SW 1271 (cell line): ENCODE data around the gene GMDS.
"Not testable (repeated sequence)": the region's sequence is repeated elsewhere in the genome, so short reads cannot be mapped to it uniquely, and the experiment has no call there.

Experiments used
- DNase-seq, 2 experiments: peaks; one replicate each; lab custom pipeline; 2025; lab: John Stamatoyannopoulos, UW

The GMDS gene

GRCh38 chr6:1858196-1858595, 387.2 kb downstream of the GMDS start:
- no peak for DNase-seq

- DNase-seq: no peak
Measured at GRCh38 chr6:1856381-1856780, 389.0 kb downstream of the GMDS start.

- no peak for DNase-seq
Measured at GRCh38 chr6:1855890-1856289, 389.5 kb downstream of the GMDS start.

- no peak for DNase-seq
Measured at GRCh38 chr6:1854296-1854695, 391.1 kb downstream of the GMDS start.

GRCh38 chr6:1853761-1854160, 391.6 kb downstream of the GMDS start:
- no peak for DNase-seq

- DNase-seq: no peak
Measured at GRCh38 chr6:1851681-1852456, 393.5 kb downstream of the GMDS start.

- no peak for DNase-seq
Measured at GRCh38 chr6:1850840-1851157, 394.6 kb downstream of the GMDS start.

GRCh38 chr6:1850121-1850839, 395.1 kb downstream of the GMDS start:
- no peak for DNase-seq

GRCh38 chr6:1849691-1850090, 395.7 kb downstream of the GMDS start:
- DNase-seq: no peak

- DNase-seq: no peak
Measured at GRCh38 chr6:1848752-1849151, 396.7 kb downstream of the GMDS start.

GRCh38 chr6:1846611-1847010, 398.8 kb downstream of the GMDS start:
- no peak for DNase-seq

GRCh38 chr6:1845543-1845942, 399.9 kb downstream of the GMDS start:
- not testable (repeated sequence) for DNase-seq

- no peak for DNase-seq
Measured at GRCh38 chr6:1842334-1842733, 403.1 kb downstream of the GMDS start.

GRCh38 chr6:1841136-1841535, 404.3 kb downstream of the GMDS start:
- DNase-seq: no peak

- DNase-seq: no peak
Measured at GRCh38 chr6:1840491-1841121, 404.8 kb downstream of the GMDS start.

- DNase-seq: no peak
Measured at GRCh38 chr6:1839361-1839760, 406.0 kb downstream of the GMDS start.

- no peak for DNase-seq
Measured at GRCh38 chr6:1838604-1839213, 406.7 kb downstream of the GMDS start.

GRCh38 chr6:1837826-1838225, 407.6 kb downstream of the GMDS start:
- no peak for DNase-seq

- no peak for DNase-seq
Measured at GRCh38 chr6:1836690-1837089, 408.7 kb downstream of the GMDS start.

GRCh38 chr6:1834646-1835516, 410.5 kb downstream of the GMDS start:
- no peak for DNase-seq

GRCh38 chr6:1834207-1834606, 411.2 kb downstream of the GMDS start:
- DNase-seq: no peak
